ENCODE results near the gene PTGIS.

Gene PTGIS

DNA sequence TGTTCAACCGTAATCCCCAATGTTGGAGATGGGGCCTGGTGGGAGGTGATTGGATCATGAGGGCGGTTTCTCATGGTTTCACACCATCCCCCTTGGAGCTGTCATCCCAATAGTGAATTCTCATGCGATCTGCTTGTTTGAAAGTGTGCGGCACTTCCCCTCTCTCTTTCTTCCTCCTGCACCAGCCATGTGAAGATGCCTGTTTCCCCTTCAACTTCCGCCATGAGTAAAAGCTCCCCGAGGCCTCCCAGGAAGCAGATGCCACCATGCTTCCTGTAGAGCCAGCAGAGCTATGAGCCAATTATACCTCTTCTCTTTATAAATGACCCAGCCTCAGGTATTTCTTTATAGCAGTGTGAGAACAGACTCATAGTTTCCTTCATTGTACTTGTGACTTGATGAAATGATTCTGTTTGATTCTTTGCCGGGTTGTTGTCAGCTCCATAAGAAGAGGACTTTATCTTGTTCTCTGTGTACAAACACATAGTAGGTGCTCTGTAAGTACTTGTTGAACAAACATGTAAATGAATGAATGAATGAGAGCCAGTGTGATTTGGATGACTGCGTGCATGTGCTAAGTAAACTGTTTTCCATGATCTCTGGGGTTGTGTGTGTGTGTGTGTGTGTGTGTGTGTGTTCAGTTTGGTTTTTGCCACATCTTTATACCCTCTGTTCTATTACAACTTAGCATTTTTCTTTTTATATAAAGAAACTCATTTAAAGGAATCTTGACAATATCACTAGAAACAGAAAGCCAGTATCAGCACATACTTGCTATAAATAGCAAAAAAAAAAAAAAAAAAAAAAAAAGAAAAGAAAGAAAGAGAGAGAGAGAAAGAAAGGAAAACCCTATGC, 22.5 kb upstream of the PTGIS start:
- DNase-seq (ENCODE audit: low read depth in 1 of 2, low spot score in 1 of 2), result peak; percentile 47 to 62
- Histone ChIP-seq H3K4me3 (replicated peaks; ENCODE audit: insufficient read depth, low read length) (no peak overlapping the region), H3K27me3 (ENCODE audit: insufficient read depth, poor library complexity, severe bottlenecking) (no peaks in the 10 kb centered on the region), H3K27ac (replicated peaks) (no peak overlapping the region)
- peak; percentile 60; the same call in 1 of the 2 replicates for TF ChIP-seq SPI1 (IDR thresholded peaks at IDR 0.05; ENCODE audit: borderline replicate concordance, low read depth)
- TF ChIP-seq POLR2AphosphoS5 (IDR thresholded peaks at IDR 0.05; ENCODE audit: low read depth), result no peak

- no peak overlapping the region for H3K4me3 ChIP-seq (replicated peaks; ENCODE audit: insufficient read depth, low read length)
- no peak for DNase-seq (ENCODE audit: low read depth in 1 of 2, low spot score in 1 of 2)
- TF ChIP-seq, protein P1, sequence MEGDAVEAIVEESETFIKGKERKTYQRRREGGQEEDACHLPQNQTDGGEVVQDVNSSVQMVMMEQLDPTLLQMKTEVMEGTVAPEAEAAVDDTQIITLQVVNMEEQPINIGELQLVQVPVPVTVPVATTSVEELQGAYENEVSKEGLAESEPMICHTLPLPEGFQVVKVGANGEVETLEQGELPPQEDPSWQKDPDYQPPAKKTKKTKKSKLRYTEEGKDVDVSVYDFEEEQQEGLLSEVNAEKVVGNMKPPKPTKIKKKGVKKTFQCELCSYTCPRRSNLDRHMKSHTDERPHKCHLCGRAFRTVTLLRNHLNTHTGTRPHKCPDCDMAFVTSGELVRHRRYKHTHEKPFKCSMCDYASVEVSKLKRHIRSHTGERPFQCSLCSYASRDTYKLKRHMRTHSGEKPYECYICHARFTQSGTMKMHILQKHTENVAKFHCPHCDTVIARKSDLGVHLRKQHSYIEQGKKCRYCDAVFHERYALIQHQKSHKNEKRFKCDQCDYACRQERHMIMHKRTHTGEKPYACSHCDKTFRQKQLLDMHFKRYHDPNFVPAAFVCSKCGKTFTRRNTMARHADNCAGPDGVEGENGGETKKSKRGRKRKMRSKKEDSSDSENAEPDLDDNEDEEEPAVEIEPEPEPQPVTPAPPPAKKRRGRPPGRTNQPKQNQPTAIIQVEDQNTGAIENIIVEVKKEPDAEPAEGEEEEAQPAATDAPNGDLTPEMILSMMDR (IDR thresholded peaks at IDR 0.05; ENCODE audit: insufficient read depth, low read length), result no peak
- no peak for TF ChIP-seq SPI1 (IDR thresholded peaks at IDR 0.05; ENCODE audit: borderline replicate concordance, low read depth)
- TF ChIP-seq GABPA (IDR thresholded peaks at IDR 0.05; ENCODE audit: low read depth), result no peak
- TF ChIP-seq POLR2AphosphoS5 (IDR thresholded peaks at IDR 0.05; ENCODE audit: low read depth), result no peak
- TF ChIP-seq, protein P2, sequence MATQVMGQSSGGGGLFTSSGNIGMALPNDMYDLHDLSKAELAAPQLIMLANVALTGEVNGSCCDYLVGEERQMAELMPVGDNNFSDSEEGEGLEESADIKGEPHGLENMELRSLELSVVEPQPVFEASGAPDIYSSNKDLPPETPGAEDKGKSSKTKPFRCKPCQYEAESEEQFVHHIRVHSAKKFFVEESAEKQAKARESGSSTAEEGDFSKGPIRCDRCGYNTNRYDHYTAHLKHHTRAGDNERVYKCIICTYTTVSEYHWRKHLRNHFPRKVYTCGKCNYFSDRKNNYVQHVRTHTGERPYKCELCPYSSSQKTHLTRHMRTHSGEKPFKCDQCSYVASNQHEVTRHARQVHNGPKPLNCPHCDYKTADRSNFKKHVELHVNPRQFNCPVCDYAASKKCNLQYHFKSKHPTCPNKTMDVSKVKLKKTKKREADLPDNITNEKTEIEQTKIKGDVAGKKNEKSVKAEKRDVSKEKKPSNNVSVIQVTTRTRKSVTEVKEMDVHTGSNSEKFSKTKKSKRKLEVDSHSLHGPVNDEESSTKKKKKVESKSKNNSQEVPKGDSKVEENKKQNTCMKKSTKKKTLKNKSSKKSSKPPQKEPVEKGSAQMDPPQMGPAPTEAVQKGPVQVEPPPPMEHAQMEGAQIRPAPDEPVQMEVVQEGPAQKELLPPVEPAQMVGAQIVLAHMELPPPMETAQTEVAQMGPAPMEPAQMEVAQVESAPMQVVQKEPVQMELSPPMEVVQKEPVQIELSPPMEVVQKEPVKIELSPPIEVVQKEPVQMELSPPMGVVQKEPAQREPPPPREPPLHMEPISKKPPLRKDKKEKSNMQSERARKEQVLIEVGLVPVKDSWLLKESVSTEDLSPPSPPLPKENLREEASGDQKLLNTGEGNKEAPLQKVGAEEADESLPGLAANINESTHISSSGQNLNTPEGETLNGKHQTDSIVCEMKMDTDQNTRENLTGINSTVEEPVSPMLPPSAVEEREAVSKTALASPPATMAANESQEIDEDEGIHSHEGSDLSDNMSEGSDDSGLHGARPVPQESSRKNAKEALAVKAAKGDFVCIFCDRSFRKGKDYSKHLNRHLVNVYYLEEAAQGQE (IDR thresholded peaks at IDR 0.05; ENCODE audit: insufficient replicate concordance, low read depth), result no peak
- H3K27me3 ChIP-seq (ENCODE audit: insufficient read depth, poor library complexity, severe bottlenecking), result no peaks in the 10 kb centered on the region
- H3K27ac ChIP-seq (replicated peaks), result no peak overlapping the region
These were observed 21.8 kb upstream of the PTGIS start for GRCh38 chr20:49589747-49590146.

DNA sequence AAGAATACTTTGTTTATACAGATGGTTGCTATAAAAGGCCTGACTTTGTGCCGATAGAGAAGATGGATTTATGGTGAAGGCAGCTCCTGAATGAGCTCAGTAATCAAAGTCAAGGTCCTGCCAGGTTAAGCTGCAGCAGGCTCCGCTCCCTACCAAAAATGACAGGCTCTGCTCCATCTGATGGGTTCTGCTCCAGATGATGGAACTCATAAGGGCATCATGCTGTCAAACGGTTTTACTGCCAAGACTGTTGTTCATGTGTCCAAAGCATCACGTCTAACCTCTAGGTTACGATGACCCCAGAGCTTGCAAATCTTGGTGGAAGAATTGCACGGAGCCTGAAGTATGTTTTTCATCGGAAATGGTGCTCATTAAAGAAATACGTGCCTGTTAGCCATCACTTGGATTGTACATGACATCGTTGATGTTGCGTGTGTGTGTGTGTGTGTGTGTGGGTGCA, 19.2 kb upstream of the PTGIS start:
- H3K27me3 ChIP-seq (ENCODE audit: insufficient read depth, poor library complexity, severe bottlenecking), result peaks cover 3% of the 10 kb centered on the region
- TF ChIP-seq SPI1 (IDR thresholded peaks at IDR 0.05; ENCODE audit: borderline replicate concordance, low read depth) (no peak), POLR2AphosphoS5 (IDR thresholded peaks at IDR 0.05; ENCODE audit: low read depth) (no peak)
- TF ChIP-seq, protein P2 (IDR thresholded peaks at IDR 0.05; ENCODE audit: insufficient replicate concordance, low read depth), result no peak
- no peak overlapping the region for H3K27ac ChIP-seq (replicated peaks)
- no peak overlapping the region for H3K4me3 ChIP-seq (replicated peaks; ENCODE audit: insufficient read depth, low read length)
- no peak for DNase-seq (ENCODE audit: low read depth in 1 of 2, low spot score in 1 of 2)

DNA sequence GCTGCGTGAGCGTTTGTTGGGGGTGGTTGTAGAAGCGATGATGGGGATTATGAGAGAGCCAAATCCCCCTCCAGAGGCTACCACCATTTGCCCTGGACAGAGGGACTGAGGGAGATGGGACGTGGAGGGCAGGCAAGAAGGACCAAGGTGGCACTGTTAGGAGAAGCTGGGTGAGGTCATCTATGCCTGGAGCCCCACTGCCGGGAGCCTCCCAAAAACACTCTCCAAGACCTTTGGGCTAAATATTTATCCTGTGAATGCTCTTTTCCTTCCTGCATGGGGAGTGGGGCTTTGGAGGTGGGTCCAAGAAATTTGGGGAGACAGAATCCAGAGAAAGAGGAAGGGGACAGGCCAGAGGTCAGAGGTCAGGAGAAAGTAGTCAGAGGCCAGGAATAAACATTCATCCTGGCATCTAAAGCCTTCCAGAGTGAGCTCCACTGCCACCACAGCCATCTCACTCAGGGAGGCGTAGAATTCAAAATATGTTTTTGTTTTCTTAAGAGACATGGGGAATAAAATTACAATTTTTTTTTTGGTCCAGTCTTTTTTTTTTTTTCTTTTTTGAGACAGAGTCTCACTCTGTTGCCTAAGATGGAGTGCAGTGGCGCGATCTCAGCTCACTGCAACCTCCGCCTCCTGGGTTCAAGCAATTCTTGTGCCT, 17.8 kb upstream of the PTGIS start:
- Histone ChIP-seq H3K27me3 (ENCODE audit: insufficient read depth, poor library complexity, severe bottlenecking) (peaks cover 8% of the 10 kb centered on the region), H3K27ac (replicated peaks) (no peak overlapping the region), H3K4me3 (replicated peaks; ENCODE audit: insufficient read depth, low read length) (no peak overlapping the region)
- DNase-seq (ENCODE audit: low read depth in 1 of 2, low spot score in 1 of 2), result no peak
- no peak for TF ChIP-seq GABPA (IDR thresholded peaks at IDR 0.05; ENCODE audit: low read depth)
- TF ChIP-seq, protein P1 (IDR thresholded peaks at IDR 0.05; ENCODE audit: insufficient read depth, low read length), result no peak
- TF ChIP-seq POLR2AphosphoS5 (IDR thresholded peaks at IDR 0.05; ENCODE audit: low read depth), result no peak
- no peak for TF ChIP-seq SPI1 (IDR thresholded peaks at IDR 0.05; ENCODE audit: borderline replicate concordance, low read depth)
- TF ChIP-seq, protein P2 (IDR thresholded peaks at IDR 0.05; ENCODE audit: insufficient replicate concordance, low read depth), result no peak
